GM18526 (cell line): ENCODE measurements around the gene FAM98B.

ENCODE experiments used
- POLR2A ChIP-seq: IDR thresholded peaks from 3 replicates; pipeline ENCODE4 v1.6.1; 2011; ENCODE audit not compliant: insufficient read length; ENCODE audit errors: extremely low read depth

The FAM98B gene

GRCh38 chr15:38441130-38441519, 12.8 kb upstream of the FAM98B start:
- TF ChIP-seq POLR2A = no peak

- no peak for TF ChIP-seq POLR2A
Observed at GRCh38 chr15:38454696-38455090, 766 bp downstream of the FAM98B start.

DNA sequence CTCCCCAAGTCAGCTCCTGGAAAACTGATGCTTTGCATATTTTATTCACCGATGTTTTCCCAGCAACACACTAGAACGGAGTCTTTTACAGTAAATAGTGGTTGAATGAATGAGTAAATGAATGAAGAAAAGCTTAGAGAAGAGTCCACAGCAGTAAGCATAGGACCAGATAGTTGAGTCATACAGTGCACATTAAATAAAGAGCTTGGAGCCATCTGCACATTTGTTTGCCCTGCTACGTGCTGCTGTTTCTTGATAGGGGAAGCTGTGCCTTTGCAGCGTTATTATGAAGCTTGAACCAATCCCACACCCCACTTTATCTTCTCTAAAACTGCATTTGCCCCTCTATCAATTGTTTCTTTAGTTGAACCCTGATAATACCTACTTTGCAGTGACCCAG, 1.2 kb downstream of the FAM98B start:
- no peak for TF ChIP-seq POLR2A

DNA sequence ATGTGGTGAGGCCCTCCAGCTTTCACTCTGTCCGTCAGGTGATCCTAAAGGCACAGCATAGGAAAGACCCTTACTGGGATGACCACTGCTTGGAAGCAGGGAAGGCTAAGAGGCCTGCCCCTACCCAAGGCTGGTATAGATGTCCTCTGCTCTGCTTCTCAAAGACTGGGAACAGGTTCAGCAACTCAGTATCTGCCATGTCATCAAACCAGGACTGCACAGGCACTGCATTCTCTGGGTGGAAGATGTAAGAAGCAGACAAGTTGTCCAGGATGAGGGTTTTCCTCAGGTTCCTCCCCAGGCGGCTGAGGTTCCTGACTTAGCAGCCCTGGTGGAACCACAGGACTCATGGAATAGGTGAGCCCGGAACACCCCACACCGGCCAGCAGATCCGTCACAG, 4.7 kb downstream of the FAM98B start:
- TF ChIP-seq POLR2A = no peak

DNA sequence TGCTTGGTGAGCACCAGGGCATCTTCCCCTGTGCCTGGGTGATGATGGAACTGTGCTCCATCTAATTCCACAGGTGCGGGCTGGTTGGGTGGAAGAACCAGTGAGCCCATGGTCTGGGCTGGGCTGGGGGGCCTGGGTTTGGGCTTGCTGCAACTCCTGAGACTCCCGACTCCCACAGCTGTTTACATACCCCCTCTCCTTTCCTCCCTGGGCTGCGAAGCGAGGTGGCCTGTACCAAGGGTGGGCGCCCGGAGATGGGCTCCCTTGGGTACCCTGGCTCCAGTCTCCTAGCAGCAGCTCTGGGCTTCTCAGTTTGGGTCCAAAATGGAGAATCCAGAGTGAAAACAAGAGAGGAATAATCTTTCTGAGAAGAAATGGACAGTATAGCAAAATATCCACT, 5.6 kb downstream of the FAM98B start:
- TF ChIP-seq POLR2A = no peak

GRCh38 chr15:38460543-38460942, 6.6 kb downstream of the FAM98B start:
- TF ChIP-seq POLR2A = no peak

DNA sequence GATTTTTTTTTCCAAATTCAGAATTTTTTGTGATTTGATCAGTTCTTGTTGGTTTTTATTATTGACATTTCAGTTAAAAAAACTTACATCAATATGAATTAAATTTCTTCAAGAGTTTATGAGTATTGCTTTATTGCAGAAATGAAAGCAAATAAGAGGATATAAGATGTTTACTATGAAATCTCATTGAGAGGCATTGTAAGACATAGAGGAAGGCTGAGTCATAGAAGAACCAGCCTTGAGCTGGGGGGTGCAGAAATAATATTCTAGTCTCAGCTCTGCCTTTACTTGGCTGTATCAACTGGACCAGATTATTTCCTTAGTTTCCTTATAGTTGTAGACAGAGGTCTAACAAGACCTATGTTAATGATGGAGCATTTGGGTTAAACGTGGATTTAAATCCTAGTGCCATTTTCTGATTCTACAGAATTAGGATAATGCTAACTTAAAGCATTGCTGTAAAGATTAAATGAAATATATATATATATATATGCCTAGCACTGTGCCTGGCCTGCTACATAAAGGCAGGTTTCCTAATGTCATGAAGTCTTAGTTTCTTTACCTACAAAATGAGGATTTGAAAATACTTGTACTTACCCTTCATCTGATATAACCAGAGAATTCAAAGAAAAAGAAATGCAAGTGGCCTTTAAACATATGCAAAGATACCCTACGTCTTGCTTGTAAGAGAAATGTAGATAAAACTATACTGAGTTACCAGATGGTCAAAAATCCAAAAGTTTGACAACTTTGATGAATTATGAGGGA, 7.3 kb downstream of the FAM98B start:
- no peak for TF ChIP-seq POLR2A

DNA sequence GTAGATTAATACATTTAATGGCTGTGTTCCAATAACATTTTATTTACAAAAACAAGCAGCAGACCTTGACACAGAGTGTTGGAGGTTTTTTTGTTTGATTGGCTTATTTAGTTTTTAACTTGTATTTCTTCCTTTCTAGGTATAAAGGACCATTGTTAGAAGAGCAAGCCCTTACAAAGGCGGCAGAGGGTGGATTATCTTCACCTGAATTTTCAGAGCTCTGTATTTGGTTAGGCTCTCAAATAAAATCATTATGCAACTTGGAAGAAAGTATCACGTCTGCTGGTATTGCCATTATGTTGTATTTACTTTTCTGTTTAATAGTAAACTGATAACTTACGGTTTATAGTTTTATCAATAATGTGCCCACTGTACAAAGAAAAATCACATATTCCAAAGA, 10.0 kb downstream of the FAM98B start:
- no peak for TF ChIP-seq POLR2A

GRCh38 chr15:38464675-38465074, 10.7 kb downstream of the FAM98B start:
- TF ChIP-seq POLR2A = no peak

DNA sequence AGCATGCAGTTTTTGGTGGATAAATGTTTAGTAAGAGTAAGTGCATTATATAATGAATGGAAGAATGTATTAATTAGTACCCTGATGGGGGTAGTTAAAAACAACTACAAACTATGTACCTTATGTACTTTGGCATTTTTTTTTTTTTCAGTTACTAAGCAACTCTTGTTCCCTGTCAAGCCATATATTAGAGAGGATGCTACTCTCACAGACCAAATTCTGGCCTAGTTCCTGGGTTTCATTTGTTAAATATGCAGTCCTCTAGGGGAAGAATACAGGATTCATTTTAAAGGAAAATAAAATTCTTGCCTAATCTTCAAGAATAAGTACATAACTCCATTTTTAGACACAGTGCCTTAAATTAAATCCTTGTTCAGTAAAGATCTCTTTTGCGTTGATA, 16.9 kb downstream of the FAM98B start:
- no peak for TF ChIP-seq POLR2A

DNA sequence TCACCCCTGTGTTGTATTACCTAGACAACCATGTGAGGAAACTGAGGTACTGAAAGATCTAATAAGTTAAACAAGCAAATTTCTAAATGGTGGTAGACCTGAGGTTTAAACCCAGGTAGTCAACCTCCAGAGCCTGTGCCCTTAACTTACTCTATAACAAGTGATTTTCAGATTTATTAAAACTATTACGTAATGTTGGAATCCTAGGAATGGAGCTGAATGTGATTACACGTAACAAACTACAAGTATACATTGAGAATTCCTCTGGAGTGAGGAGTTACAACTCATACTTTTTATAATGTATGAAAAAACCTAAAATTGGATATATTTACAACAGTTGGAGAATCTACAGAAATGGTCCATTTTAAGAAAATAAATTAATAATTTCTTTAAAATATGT, 18.0 kb downstream of the FAM98B start:
- no peak for TF ChIP-seq POLR2A

GRCh38 chr15:38474155-38474757, 20.3 kb downstream of the FAM98B start:
- TF ChIP-seq POLR2A = no peak

GRCh38 chr15:38475361-38475760, 21.4 kb downstream of the FAM98B start:
- TF ChIP-seq POLR2A = no peak

- no peak for TF ChIP-seq POLR2A
Observed at GRCh38 chr15:38476120-38476519, 22.2 kb downstream of the FAM98B start.

DNA sequence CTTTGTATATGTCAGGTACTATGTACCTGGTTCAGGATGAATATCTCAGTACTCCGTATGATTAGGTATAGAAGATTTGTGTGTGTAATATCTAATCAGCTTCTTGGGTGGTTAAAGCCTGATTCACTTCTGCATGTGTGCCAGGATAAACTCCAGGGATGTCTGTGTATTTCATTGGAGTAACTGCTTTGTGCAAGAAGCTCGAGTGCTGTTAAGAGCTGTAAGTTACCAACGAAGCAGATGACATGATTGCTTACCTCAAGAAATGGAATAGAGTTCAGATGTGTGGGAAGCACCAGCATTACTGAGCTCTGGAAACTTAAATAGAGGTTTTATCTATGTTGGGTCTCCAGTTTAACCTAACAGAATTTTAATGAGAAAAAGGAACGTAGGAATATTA, 23.7 kb downstream of the FAM98B start:
- TF ChIP-seq POLR2A = no peak

DNA sequence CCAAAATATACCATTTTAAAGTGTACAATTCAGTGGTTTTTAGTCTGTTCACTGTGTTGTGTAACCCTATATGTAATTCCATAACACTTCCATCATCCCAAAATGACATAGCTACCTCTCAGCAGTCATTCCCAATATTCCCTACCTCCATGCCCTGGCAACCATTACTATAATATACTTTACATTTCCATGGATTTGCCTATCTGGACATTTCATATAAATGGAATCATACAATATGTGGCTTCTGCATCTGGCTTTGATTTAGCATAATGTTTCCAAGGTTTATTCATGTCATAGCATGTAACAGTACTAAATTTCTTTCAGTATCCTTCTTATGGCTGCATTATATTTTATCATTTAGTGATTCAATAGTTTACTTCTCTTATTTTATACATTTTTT, 25.3 kb downstream of the FAM98B start:
- TF ChIP-seq POLR2A = no peak

- TF ChIP-seq POLR2A = no peak
Observed at GRCh38 chr15:38479756-38480155, 25.8 kb downstream of the FAM98B start.
